ENCODE measurements around the gene MAGI1.

MAGI1 gene

GRCh38 chr3:65833761-65834505, 204.8 kb downstream of the MAGI1 start:
- DNase-seq (ENCODE audit: low spot score): no peak

GRCh38 chr3:65831733-65832425, 206.8 kb downstream of the MAGI1 start:
- DNase-seq (ENCODE audit: low spot score): no peak

- DNase-seq (ENCODE audit: low spot score): no peak
Measured at GRCh38 chr3:65830948-65831732, 207.6 kb downstream of the MAGI1 start.

- no peak for DNase-seq (ENCODE audit: low spot score)
Measured at GRCh38 chr3:65829228-65829627, 209.5 kb downstream of the MAGI1 start.

GRCh38 chr3:65828706-65829105, 210.0 kb downstream of the MAGI1 start:
- DNase-seq (ENCODE audit: low spot score): no peak

- no peak for DNase-seq (ENCODE audit: low spot score)
Measured at GRCh38 chr3:65827076-65827475, 211.6 kb downstream of the MAGI1 start.

GRCh38 chr3:65824166-65824565, 214.6 kb downstream of the MAGI1 start:
- no peak for DNase-seq (ENCODE audit: low spot score)

- DNase-seq (ENCODE audit: low spot score): no peak
Measured at GRCh38 chr3:65820600-65820999, 218.1 kb downstream of the MAGI1 start.

GRCh38 chr3:65819896-65820295, 218.8 kb downstream of the MAGI1 start:
- no peak for DNase-seq (ENCODE audit: low spot score)

GRCh38 chr3:65817553-65818126, 221.1 kb downstream of the MAGI1 start:
- no peak for DNase-seq (ENCODE audit: low spot score)

GRCh38 chr3:65816208-65816607, 222.5 kb downstream of the MAGI1 start:
- DNase-seq (ENCODE audit: low spot score): no peak

- DNase-seq (ENCODE audit: low spot score): no peak
Measured at GRCh38 chr3:65814845-65815578, 223.7 kb downstream of the MAGI1 start.

GRCh38 chr3:65811892-65812291, 226.8 kb downstream of the MAGI1 start:
- DNase-seq (ENCODE audit: low spot score): no peak

- DNase-seq (ENCODE audit: low spot score): no peak
Measured at GRCh38 chr3:65811086-65811761, 227.5 kb downstream of the MAGI1 start.

- DNase-seq (ENCODE audit: low spot score): no peak
Measured at GRCh38 chr3:65810302-65810701, 228.4 kb downstream of the MAGI1 start.

GRCh38 chr3:65809641-65810150, 229.0 kb downstream of the MAGI1 start:
- DNase-seq (ENCODE audit: low spot score): no peak

GRCh38 chr3:65808824-65809223, 229.9 kb downstream of the MAGI1 start:
- no peak for DNase-seq (ENCODE audit: low spot score)

- DNase-seq (ENCODE audit: low spot score): no peak
Measured at GRCh38 chr3:65808407-65808806, 230.3 kb downstream of the MAGI1 start.

- no peak for DNase-seq (ENCODE audit: low spot score)
Measured at GRCh38 chr3:65807225-65807624, 231.5 kb downstream of the MAGI1 start.

GRCh38 chr3:65806600-65806999, 232.1 kb downstream of the MAGI1 start:
- DNase-seq (ENCODE audit: low spot score): no peak

- DNase-seq (ENCODE audit: low spot score): no peak
Measured at GRCh38 chr3:65796676-65797075, 242.0 kb downstream of the MAGI1 start.
